Renal pelvis (tissue), 4 donors: ENCODE data around the gene CACNA2D3. TPM values are rescaled to one million over a fixed set of nuclear protein-coding genes. Genes with fewer than 3 reads are reported as not detected.
"Not testable (repeated sequence)": the region's sequence is repeated elsewhere in the genome, so short reads cannot be mapped to it uniquely, and the experiment has no call there.

Experiments
- DNase-seq: peaks from one replicate; pipeline ENCODE4 v3.0.0-alpha.2; 2013
- polyA plus RNA-seq, 3 donors: library from polyadenylated mRNA; unstranded; fragments of 120-200 nt; gene quantifications; one replicate each; pipeline ENCODE4 v1.2.1, GENCODE V29; 2013; ENCODE audit not compliant: insufficient read length in 3 of 3

The CACNA2D3 gene
- polyA plus RNA-seq, 3 donors = 1.3 to 1.7 (median 1.6) TPM

GRCh38 chr3:55078876-55079275 lies 956.5 kb downstream of the CACNA2D3 start:
- no peak for DNase-seq

DNA sequence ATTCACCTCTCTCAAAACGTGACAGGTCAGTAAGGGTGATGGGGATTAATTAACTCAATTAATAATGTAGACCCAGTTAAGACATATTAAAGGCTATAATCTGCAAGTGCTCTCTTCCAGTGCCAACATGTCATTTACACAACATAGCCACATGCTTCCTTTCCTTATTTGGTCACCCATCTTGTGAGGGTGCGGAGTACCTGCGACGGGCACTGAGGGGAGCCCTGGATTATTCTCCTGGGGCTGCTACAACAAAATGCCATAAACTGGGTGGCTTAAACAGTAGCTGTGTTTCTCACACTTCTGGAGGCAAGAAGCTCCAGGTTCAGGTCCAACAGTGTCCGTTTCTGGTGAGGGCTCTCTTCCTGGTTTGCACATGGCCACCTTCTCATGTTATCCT lies 962.9 kb downstream of the CACNA2D3 start:
- DNase-seq = no peak

DNA sequence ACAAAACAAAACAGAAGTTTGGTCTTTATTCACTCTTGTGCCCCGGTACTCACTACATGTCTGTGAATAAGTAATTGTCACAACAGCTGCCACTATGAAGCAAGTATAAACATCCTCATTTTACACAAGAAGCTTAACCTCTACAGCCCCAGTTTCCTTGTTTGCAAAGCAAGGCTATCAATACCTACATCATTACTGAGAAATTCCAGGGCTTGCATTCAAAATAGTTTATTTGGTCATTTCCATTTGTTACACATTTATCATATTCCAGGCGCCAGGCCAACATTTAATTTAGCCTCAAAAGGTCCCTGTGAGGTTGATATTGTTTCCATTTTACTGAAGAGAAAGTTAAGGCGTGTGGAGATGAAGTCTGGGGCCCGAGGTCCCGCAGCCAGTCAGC lies 966.9 kb downstream of the CACNA2D3 start:
- DNase-seq = no peak

- DNase-seq = no peak
These were observed 967.9 kb downstream of the CACNA2D3 start for GRCh38 chr3:55090291-55090690.

DNA sequence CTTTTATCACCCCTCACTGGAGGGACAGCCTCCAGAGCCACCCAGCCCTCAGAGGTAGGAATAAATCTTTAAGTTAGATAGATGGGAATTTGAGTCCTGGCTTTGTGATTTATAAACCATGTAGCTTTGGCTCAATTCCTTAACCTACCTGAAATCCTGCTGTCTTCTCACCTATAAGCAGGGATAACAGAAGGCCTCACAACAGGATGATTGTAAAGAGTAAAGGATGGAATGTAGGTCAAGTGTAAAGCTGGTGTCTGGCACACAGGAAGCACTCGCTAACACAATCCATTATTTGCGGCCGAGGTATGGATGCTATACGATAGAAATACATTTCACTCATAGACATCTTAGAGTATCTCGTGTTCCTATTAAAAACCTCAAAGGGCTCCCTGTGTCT lies 968.4 kb downstream of the CACNA2D3 start:
- DNase-seq = no peak

GRCh38 chr3:55091381-55092225 lies 969.3 kb downstream of the CACNA2D3 start:
- DNase-seq = no peak

DNA sequence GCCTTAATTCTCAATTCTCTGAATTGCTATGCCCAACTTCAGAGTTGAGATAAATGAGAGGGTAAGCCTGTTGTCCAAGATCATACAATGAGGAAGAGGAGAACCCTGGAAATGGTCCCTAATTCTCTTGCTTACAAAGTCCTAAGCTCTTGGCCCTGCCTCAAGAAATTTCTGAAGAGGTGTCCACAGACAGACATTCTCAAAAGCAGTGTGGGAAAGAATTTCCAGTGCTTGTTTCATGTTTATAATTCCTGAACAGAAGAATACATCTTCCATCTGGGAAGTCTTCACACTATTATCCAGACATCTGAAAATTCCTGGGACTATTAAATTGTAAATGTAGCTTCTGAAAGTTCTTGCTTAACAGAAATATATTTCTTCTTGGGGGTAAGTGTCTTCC lies 972.3 kb downstream of the CACNA2D3 start:
- DNase-seq = no peak

DNA sequence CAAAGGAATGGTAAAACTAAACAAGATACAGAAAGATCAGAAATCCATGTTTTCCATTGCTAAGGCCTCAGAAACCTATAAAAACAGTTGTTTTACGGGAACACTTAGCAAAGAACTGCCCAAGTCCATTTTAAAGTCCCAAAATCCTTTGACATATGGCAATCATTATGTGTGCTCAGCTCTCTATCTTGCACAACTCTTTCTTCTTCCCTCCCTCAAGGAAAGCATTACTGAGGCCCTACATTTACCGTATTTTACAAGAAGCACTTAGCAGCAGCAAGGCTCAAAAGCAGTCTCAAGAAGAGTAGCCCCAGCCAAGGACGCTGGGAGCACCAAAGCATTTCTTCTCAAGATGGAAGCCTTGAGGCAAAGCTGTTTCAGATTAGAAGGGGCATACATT lies 975.1 kb downstream of the CACNA2D3 start:
- DNase-seq = no peak

DNA sequence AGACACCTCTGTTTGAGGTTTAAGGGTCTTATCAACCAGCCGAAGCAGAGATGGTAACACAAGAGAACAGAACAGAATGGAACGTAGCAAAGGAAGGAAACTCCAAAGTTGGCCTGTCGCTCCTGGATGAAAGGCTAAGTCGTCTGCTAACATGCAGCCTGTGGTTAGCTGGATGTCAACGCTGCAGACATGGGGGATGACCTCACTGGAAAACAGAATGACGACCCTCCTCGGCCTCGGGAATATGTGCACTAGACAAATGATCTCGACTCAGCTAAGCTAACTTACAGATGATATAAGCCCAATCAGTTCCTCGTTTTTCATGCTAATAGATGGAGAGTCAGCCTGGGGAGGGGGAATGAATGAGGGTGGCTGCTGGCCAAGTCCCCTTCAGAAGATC lies 983.3 kb downstream of the CACNA2D3 start:
- no peak for DNase-seq

DNA sequence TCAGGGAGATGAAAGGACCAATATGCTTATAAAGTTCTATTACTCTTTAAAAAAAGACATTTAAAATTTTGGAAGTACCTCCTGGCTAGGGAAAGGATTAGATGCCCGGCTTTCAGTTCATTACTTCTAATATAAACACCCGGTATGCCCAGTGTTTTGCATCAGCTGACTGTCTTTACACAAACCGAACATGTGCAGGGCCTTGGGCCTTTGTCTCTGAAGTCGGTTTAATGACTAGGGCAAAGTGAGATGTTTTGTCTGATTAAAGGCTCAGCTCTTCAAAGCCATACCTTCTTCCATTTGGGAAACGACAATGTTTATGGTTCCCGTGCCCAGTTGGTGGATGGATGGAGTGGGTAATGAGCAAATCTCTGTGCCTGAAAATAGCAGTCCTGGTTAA lies 984.8 kb downstream of the CACNA2D3 start:
- DNase-seq = no peak

DNA sequence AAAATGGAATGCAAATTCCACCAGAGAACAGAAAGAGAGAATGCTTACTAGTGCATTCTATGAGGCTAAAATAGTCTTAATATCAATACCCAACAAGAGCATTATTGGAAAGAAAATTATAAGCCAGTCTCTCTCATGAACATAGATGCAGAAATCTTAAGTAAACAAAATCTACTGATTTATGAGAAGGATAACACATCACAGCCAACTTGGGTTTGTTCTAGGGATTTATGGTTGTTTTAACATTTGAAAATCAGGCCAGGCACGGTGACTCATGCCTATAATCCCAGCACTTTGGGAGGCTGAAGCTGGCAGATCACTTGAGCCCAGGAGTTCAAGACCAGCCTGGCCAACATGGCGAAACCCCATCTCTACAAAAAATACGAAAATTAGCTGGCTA lies 989.6 kb downstream of the CACNA2D3 start:
- DNase-seq = not testable (repeated sequence)

DNA sequence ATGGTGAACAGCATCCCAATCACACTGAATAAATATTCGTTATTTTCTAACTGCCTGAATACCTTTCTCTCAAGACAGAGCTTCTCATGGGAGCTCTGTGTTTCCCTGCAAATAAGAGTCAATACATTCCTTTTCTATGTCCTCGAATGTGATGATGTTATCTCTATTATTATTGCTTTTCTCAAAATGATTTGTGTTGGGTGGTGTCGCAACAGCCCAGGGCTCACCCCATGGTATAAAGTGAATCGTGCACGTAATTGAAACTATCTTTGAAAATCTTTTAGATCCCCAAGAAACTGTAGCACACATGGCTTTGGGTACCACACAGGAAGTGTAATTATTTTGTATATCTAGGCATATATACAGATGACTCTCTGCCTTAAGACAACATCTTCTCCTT lies 996.1 kb downstream of the CACNA2D3 start:
- DNase-seq = no peak

DNA sequence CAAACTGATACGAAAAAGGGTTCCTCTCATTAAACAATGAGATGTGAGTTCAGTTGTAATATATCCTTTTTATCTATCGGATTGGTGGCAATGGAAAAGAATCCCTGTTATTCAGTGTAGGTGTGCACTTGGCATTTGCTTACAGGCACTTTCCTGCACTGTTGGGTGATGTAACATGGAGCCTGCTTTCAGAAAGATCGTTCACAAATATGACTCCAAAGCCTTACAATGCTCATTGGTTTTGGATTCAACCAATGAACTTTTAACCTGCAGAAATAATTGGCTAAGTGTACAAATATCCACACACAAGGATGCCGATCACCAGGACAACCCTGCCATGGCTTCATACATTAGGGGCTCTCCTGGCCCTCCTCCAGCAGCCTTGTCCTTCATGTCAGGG lies 996.9 kb downstream of the CACNA2D3 start:
- DNase-seq = no peak

GRCh38 chr3:55122312-55122711 lies 1000.0 kb downstream of the CACNA2D3 start:
- DNase-seq = no peak

Other genes with a start within 250 kb of the CACNA2D3 start
- gene ACTR8, start 240.4 kb upstream of the CACNA2D3 start, polyA plus RNA-seq = 10 to 100 TPM; 41.8 to 46.7 (median 46.3) TPM
- 10 to 100 TPM; 66.2 to 74.9 (median 68.7) TPM for gene SELENOK, start 230.7 kb upstream of the CACNA2D3 start, polyA plus RNA-seq